Endothelial cell of umbilical vein (primary cell): Measurements from ENCODE around the gene DAB2IP. TPM values are rescaled to one million over a fixed set of nuclear protein-coding genes. Genes with fewer than 3 reads are reported as not detected.
A peak's percentile ranks its signal among the peaks of the same experiment; 100 is the strongest.

Experiments
- BruUV-seq: library from RNA; stranded (reverse); fragments of 400-500 nt; replicated peaks from 2 replicates; lab custom pipeline; 2021; lab: Mats Ljungman, UMichigan
- CTCF ChIA-PET: fragments of 300-600, 350-600 bp; sonication (Branson Sonifier 250); formaldehyde crosslinking; loops from one replicate; lab custom pipeline; 2021; ENCODE audit warnings: antibody characterized with exemption, inconsistent platforms; lab: Charles Lee
- POLR2A ChIA-PET: fragments of 300-600, 350-600 bp; sonication (Branson Sonifier 250); formaldehyde crosslinking; loops from one replicate; lab custom pipeline; 2021; ENCODE audit warnings: antibody characterized with exemption, inconsistent platforms; lab: Charles Lee
- DNase-seq: peaks from one replicate; pipeline ENCODE4 v3.0.0-alpha.2; 2011; ENCODE audit warnings: low read depth, low spot score
- FAIRE-seq: peaks from 2 replicates; lab custom pipeline; 2011; peaks lifted over from hg19 to GRCh38; lab: Jason Lieb, UNC
- H2AFZ ChIP-seq: 2 replicates; pipeline ENCODE4 v1.6.0; 2012; ENCODE audit warnings: low read depth, low read length, control low read depth, inconsistent platforms
- H3K27ac ChIP-seq: 2 replicates; pipeline ENCODE4 v1.5.1; 2011; ENCODE audit warnings: low read depth, mild to moderate bottlenecking, control low read depth, low read length, moderate library complexity; ENCODE audit not compliant: insufficient read depth
- H3K27me3 ChIP-seq, 2 experiments: 2 replicates each; pipeline versions ENCODE4 v1.6.0 to v1.6.1; 2011; ENCODE audit warnings: low read length in 2 of 2, mixed read lengths in 1 of 2; ENCODE audit not compliant: control insufficient read depth in 2 of 2, insufficient read depth in 2 of 2
- H3K36me3 ChIP-seq, 2 experiments: 2 replicates in 1 of 2; 3 replicates in 1 of 2; pipeline ENCODE4 v1.5.1; 2011; ENCODE audit warnings: low read length in 2 of 2, mild to moderate bottlenecking in 1 of 2, moderate library complexity in 1 of 2; ENCODE audit not compliant: control insufficient read depth in 2 of 2, insufficient read depth in 2 of 2; ENCODE audit errors: extremely low read depth in 1 of 2
- H3K4me1 ChIP-seq: 3 replicates; pipeline ENCODE4 v1.5.1; 2011; ENCODE audit warnings: mild to moderate bottlenecking, low read length; ENCODE audit not compliant: control insufficient read depth, insufficient read depth; ENCODE audit errors: extremely low read depth
- H3K4me2 ChIP-seq: 2 replicates; pipeline ENCODE4 v1.6.1; 2011; ENCODE audit warnings: low read length, control low read depth, mixed read lengths; ENCODE audit not compliant: insufficient read depth
- H3K4me3 ChIP-seq, 3 experiments: fragments of 200-600 bp in 1 of 3; sonication (generic), shearing (Covaris generic) in 1 of 3; replicated peaks in 1 of 3; 2 replicates each; pipeline ENCODE4 v1.5.1; 2011 to 2016; ENCODE audit warnings: control low read depth in 3 of 3, low read length in 3 of 3, mild to moderate bottlenecking in 2 of 3, inconsistent platforms in 1 of 3, low read depth in 1 of 3, moderate library complexity in 1 of 3; ENCODE audit not compliant: insufficient read depth in 1 of 3
- H3K79me2 ChIP-seq: 2 replicates; pipeline ENCODE4 v1.6.0; 2012; ENCODE audit warnings: low read length, inconsistent platforms; ENCODE audit not compliant: control insufficient read depth, insufficient read depth
- H3K9ac ChIP-seq: replicated peaks from 2 replicates; pipeline ENCODE3; 2011; ENCODE audit warnings: low read length, control low read depth; ENCODE audit not compliant: insufficient read depth; ENCODE audit errors: extremely low read depth
- H3K9me1 ChIP-seq: replicated peaks from 3 replicates; pipeline ENCODE4 v1.6.0; 2011; ENCODE audit warnings: mild to moderate bottlenecking, low read length; ENCODE audit not compliant: control insufficient read depth, insufficient read depth; ENCODE audit errors: extremely low read depth
- H3K9me3 ChIP-seq: replicated peaks from 2 replicates; pipeline ENCODE4 v1.5.1; 2012; ENCODE audit warnings: low read length, inconsistent platforms; ENCODE audit not compliant: control insufficient read depth, insufficient read depth
- H4K20me1 ChIP-seq: replicated peaks from 2 replicates; pipeline ENCODE3; 2011; ENCODE audit warnings: mild to moderate bottlenecking, low read length; ENCODE audit not compliant: control insufficient read depth, insufficient read depth; ENCODE audit errors: extremely low read depth
- EZH2 ChIP-seq: IDR thresholded peaks from 2 replicates; pipeline ENCODE4 v1.6.1; 2012; ENCODE audit warnings: borderline replicate concordance, low read depth, mild to moderate bottlenecking, moderate library complexity, low read length, inconsistent platforms; ENCODE audit not compliant: severe bottlenecking
- FOS ChIP-seq: IDR thresholded peaks from 2 replicates; pipeline ENCODE4 v1.6.1; 2011; ENCODE audit warnings: mild to moderate bottlenecking, low read length, moderate library complexity, borderline replicate concordance; ENCODE audit not compliant: insufficient read depth
- GATA2 ChIP-seq: IDR thresholded peaks from 2 replicates; pipeline ENCODE4 v1.7.0; 2011; ENCODE audit warnings: low read depth, mild to moderate bottlenecking, moderate library complexity, mixed read lengths, low read length; ENCODE audit not compliant: insufficient read length, insufficient read depth
- JUN ChIP-seq: IDR thresholded peaks from 2 replicates; pipeline ENCODE4 v1.6.1; 2011; ENCODE audit warnings: borderline replicate concordance, low read depth; ENCODE audit not compliant: insufficient read length, insufficient read depth
- MYC ChIP-seq: IDR thresholded peaks from one replicate; pipeline ENCODE4 v1.6.1; 2011; ENCODE audit warnings: mild to moderate bottlenecking, low read depth, low read length
- POLR2A ChIP-seq: IDR thresholded peaks from 2 replicates; pipeline ENCODE4 v1.6.1; 2012; ENCODE audit warnings: low read depth, mild to moderate bottlenecking, control low read depth, low read length
- POLR2AphosphoS5 ChIP-seq: IDR thresholded peaks from 2 replicates; pipeline ENCODE4 v1.6.1; 2012; ENCODE audit warnings: low read depth, mild to moderate bottlenecking, control low read depth, low read length, moderate library complexity; ENCODE audit not compliant: insufficient read depth
- dilution Hi-C: fragments of 300-500 bp; cut with MboI; formaldehyde crosslinking; loops from one replicate; pipeline ENCODE4 v1.15.0; 2019; ENCODE audit warnings: low sequenced_read_pairs; ENCODE audit not compliant: extremely low pct_ligation_motif_present
- intact Hi-C: fragments of 100-400 bp; cut with micrococcal nuclease; formaldehyde crosslinking; loops from one replicate; pipeline ENCODE4 v1.10.0; 2022
- polyA plus RNA-seq, 4 experiments: library from polyadenylated mRNA; depleted of rRNA in 3 of 4; stranded (reverse) in 3 of 4; unstranded in 1 of 4; fragments of >200 nt; gene quantifications; 2 replicates each; pipeline versions ENCODE4 v1.2.1 to v1.2.3, GENCODE V29; 2011 to 2012; ENCODE audit warnings: missing spikeins in 1 of 4
- total RNA-seq: library from RNA; stranded (reverse); gene quantifications from 2 replicates; pipeline ENCODE4 v1.2.3, GENCODE V29; 2021
- TF ChIP-seq, protein P1 (sequence below): IDR thresholded peaks from 2 replicates; pipeline ENCODE4 v1.6.1; 2011; ENCODE audit not compliant: insufficient read depth, insufficient read length
- TF ChIP-seq, protein P2 (sequence below), 2 donors: IDR thresholded peaks; 1 replicate in 1 of 2; 2 replicates in 1 of 2; pipeline ENCODE4 v1.5.1; 2011; ENCODE audit warnings: low read length in 2 of 2, mild to moderate bottlenecking in 2 of 2, moderate library complexity in 2 of 2, control low read depth in 1 of 2, inconsistent platforms in 1 of 2, low read depth in 1 of 2; ENCODE audit not compliant: insufficient read depth in 1 of 2; ENCODE audit errors: extremely low read depth in 1 of 2

The DAB2IP gene
- total and polyA plus RNA-seq, 2 donors (not counting 3 experiments of a cell fraction or from before 2014, with no cell fraction given): 29.2 to 53.6 TPM

DNA sequence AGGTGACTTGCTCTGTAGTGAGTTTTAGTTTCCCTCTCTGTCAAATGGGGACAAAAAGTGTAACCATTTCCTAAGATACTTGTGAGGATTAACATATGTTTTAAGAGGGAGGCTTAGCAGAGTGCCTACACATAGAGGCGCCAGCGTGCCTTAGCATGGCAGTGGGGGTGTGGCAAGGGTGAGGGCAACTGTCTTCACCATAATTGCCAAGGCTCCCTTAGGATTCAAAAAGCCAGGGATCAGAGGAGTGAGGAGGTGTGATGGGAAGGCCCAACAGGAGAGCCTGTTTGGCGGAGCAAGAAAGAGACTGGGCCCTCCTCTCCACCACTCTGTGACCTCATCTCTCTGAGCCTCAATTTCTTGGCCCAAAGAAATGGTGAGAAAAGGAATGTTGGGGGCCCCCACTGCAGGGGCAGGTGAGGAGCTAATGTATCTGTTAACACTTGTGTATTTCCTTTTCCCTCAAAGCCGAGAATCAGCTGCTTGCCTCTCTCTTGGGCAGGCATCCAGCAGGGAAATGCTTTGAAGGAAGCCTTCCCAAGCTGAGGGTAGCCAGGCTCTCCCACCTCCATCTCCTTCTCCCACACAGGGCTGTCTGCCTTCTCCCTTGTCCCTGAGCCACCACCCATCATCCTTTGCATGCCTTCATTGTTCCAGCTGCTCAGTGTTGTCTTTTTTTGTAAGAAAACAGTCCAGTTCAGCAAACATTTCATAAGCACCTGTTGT is 76.0 kb downstream of the DAB2IP start:
- Histone ChIP-seq H3K27ac (no peak overlapping the region), H3K9me1 (no peaks in the 10 kb centered on the region), H3K4me1 (peaks cover 18% of the 10 kb centered on the region), H2AFZ (no peak overlapping the region), H3K36me3 (no peaks in the 10 kb centered on the region), H3K79me2 (peaks cover 2% of the 10 kb centered on the region), H3K4me2 (no peak overlapping the region), H3K27me3 (no peaks in the 10 kb centered on the region), H4K20me1 (no peaks in the 10 kb centered on the region), H3K4me3 (no peak overlapping the region), H3K9me3 (no peaks in the 10 kb centered on the region), H3K9ac (no peak overlapping the region)
- FAIRE-seq: no peak
- no TSS peak for BruUV-seq
- peak; percentile 16 for DNase-seq
- dilution Hi-C loops (no loop called here), intact Hi-C loops (no loop called here)
- ChIA-PET POLR2A (no interaction called here), CTCF (no interaction called here)
- no peak for TF ChIP-seq GATA2
- no peak for TF ChIP-seq EZH2
- TF ChIP-seq POLR2AphosphoS5: no peak

DNA sequence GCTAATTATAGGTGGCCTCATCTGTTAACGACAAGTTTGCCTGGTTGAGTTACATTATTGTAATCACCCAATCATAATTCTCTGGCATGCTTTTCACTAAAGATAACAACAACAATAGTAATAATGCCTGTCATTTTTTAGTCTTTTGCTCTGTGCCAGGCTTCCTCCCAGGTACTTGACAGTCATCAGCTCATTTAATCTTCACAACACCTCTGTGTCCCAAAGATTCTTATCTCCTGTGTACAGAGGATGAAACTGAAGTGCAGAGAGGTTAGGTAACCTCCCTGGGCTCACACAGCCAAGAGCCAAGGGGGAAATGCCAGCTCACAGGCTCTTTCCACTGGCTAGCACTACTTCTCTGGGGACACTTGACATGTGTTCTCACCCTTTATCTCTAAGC is 77.5 kb downstream of the DAB2IP start:
- H2AFZ ChIP-seq: no peak overlapping the region
- intact Hi-C loops: no loop called here
- H3K9ac ChIP-seq: no peak overlapping the region
- H3K9me1 ChIP-seq: no peaks in the 10 kb centered on the region
- no TSS peak for BruUV-seq
- dilution Hi-C loops: no loop called here
- FAIRE-seq: peak; percentile 33
- ChIA-PET CTCF (no interaction called here), POLR2A (no interaction called here)
- H3K27ac ChIP-seq: no peak overlapping the region
- no peaks in the 10 kb centered on the region for H4K20me1 ChIP-seq
- TF ChIP-seq, protein P1, sequence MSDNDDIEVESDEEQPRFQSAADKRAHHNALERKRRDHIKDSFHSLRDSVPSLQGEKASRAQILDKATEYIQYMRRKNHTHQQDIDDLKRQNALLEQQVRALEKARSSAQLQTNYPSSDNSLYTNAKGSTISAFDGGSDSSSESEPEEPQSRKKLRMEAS: no peak
- TF ChIP-seq FOS (no peak), JUN (no peak), MYC (no peak), POLR2AphosphoS5 (no peak), GATA2 (no peak), POLR2A (no peak), EZH2 (no peak)
- TF ChIP-seq, protein P2, sequence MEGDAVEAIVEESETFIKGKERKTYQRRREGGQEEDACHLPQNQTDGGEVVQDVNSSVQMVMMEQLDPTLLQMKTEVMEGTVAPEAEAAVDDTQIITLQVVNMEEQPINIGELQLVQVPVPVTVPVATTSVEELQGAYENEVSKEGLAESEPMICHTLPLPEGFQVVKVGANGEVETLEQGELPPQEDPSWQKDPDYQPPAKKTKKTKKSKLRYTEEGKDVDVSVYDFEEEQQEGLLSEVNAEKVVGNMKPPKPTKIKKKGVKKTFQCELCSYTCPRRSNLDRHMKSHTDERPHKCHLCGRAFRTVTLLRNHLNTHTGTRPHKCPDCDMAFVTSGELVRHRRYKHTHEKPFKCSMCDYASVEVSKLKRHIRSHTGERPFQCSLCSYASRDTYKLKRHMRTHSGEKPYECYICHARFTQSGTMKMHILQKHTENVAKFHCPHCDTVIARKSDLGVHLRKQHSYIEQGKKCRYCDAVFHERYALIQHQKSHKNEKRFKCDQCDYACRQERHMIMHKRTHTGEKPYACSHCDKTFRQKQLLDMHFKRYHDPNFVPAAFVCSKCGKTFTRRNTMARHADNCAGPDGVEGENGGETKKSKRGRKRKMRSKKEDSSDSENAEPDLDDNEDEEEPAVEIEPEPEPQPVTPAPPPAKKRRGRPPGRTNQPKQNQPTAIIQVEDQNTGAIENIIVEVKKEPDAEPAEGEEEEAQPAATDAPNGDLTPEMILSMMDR (IDR thresholded peaks at IDR 0.05; ENCODE audit: extremely low read depth in 1 of 2, insufficient read depth in 1 of 2, low read depth in 1 of 2, low read length in 2 of 2): no peak
- no peaks in the 10 kb centered on the region for H3K9me3 ChIP-seq
- H3K4me3 ChIP-seq: no peak overlapping the region
- H3K79me2 ChIP-seq: peaks cover 2% of the 10 kb centered on the region
- no peak for DNase-seq
- H3K36me3 ChIP-seq: no peaks in the 10 kb centered on the region
- no peaks in the 10 kb centered on the region for H3K27me3 ChIP-seq
- H3K4me2 ChIP-seq: no peak overlapping the region
- H3K4me1 ChIP-seq: peaks cover 17% of the 10 kb centered on the region
